ENCODE results near the gene ZNF177. TPM values are rescaled to one million over a fixed set of nuclear protein-coding genes. Genes with fewer than 3 reads are reported as not detected.

Gene ZNF177
- total RNA-seq, 1 donor from 2014 or later: 0.79 TPM

- no peak for FAIRE-seq
Measured at GRCh38 chr19:9324584-9324962, 38.2 kb upstream of the ZNF177 start.

GRCh38 chr19:9329999-9330398, 32.8 kb upstream of the ZNF177 start:
- no peak for FAIRE-seq
- DNase-seq (ENCODE audit: low read depth): no peak
- peaks cover 1% of the 10 kb centered on the region for H3K36me3 ChIP-seq (ENCODE audit: control insufficient read depth, insufficient read depth, low read length)

More at GRCh38 chr19:9324584-9324962, 38.2 kb upstream of the ZNF177 start:
- no peak for DNase-seq (ENCODE audit: low read depth)
- no peak for TF ChIP-seq CTCF (IDR thresholded peaks at IDR 0.05; ENCODE audit: insufficient read depth, low read length, severe bottlenecking)
- H3K36me3 ChIP-seq (ENCODE audit: control insufficient read depth, insufficient read depth, low read length): peaks cover 1% of the 10 kb centered on the region
- peak overlapping the region; percentile 67 for H3K4me3 ChIP-seq (ENCODE audit: low read depth, low read length)
- no peaks in the 10 kb centered on the region for H3K27me3 ChIP-seq (ENCODE audit: control insufficient read depth, insufficient read depth, low read length)

GRCh38 chr19:9342610-9343304, 20.1 kb upstream of the ZNF177 start:
- no peak for TF ChIP-seq CTCF (IDR thresholded peaks at IDR 0.05; ENCODE audit: insufficient read depth, low read length, severe bottlenecking)

More at GRCh38 chr19:9329999-9330398, 32.8 kb upstream of the ZNF177 start:
- TF ChIP-seq CTCF (IDR thresholded peaks at IDR 0.05; ENCODE audit: insufficient read depth, low read length, severe bottlenecking): no peak
- Histone ChIP-seq H3K27me3 (ENCODE audit: control insufficient read depth, insufficient read depth, low read length) (no peaks in the 10 kb centered on the region), H3K4me3 (ENCODE audit: low read depth, low read length) (no peak overlapping the region)

DNA sequence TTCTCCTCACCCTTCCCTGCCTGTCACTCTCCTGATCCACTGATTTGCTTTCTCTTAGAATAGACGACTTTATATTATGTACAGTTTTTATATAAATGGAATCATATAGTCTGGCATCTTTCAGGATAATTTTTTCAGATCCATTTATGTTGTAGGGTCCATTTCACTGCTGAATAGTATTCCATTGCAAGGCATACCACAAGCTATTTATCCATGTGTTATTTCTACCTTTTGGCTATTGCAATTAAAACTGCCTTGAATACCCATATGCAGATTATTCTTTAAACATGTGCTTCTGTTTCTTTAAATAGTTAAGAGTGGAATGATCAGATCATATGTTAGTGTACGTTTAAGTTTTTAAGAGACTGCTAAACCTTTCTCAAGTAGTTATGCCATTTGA, 17.8 kb upstream of the ZNF177 start:
- FAIRE-seq: no peak
- Histone ChIP-seq H3K27me3 (ENCODE audit: control insufficient read depth, insufficient read depth, low read length) (no peaks in the 10 kb centered on the region), H3K36me3 (ENCODE audit: control insufficient read depth, insufficient read depth, low read length) (no peaks in the 10 kb centered on the region), H3K4me3 (ENCODE audit: low read depth, low read length) (no peak overlapping the region)
- no peak for TF ChIP-seq CTCF (IDR thresholded peaks at IDR 0.05; ENCODE audit: insufficient read depth, low read length, severe bottlenecking)
- no peak for DNase-seq (ENCODE audit: low read depth)

More at GRCh38 chr19:9342610-9343304, 20.1 kb upstream of the ZNF177 start:
- FAIRE-seq (peak; percentile 52), DNase-seq (ENCODE audit: low read depth) (no peak)
- H3K36me3 ChIP-seq (ENCODE audit: control insufficient read depth, insufficient read depth, low read length): no peaks in the 10 kb centered on the region
- H3K27me3 ChIP-seq (ENCODE audit: control insufficient read depth, insufficient read depth, low read length): no peaks in the 10 kb centered on the region
- H3K4me3 ChIP-seq (ENCODE audit: low read depth, low read length): no peak overlapping the region

DNA sequence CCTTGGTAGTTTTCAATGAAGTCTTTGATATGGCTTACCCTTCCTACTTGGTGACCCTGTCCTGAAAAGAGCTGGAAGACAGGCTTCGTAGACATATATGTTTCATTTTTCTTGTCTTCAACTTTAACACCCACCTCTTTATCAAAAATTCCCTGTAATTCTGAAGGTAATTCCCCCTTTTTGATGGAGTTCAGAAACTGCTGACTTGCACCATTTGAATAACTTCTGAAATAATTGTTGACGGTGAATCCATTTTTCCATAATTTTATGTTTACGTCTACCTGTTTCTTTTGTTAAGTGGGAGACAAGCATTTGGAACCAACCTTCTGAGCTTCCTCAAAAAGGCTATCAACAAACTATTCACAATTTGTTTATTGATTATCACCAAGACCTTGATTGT, 14.6 kb upstream of the ZNF177 start:
- Histone ChIP-seq H3K4me3 (ENCODE audit: low read depth, low read length) (no peak overlapping the region), H3K27me3 (ENCODE audit: control insufficient read depth, insufficient read depth, low read length) (no peaks in the 10 kb centered on the region), H3K36me3 (ENCODE audit: control insufficient read depth, insufficient read depth, low read length) (no peaks in the 10 kb centered on the region)
- DNase-seq (ENCODE audit: low read depth): no peak
- FAIRE-seq: no peak
- TF ChIP-seq CTCF (IDR thresholded peaks at IDR 0.05; ENCODE audit: insufficient read depth, low read length, severe bottlenecking): no peak

- FAIRE-seq: no peak
- Histone ChIP-seq H3K36me3 (ENCODE audit: control insufficient read depth, insufficient read depth, low read length) (no peaks in the 10 kb centered on the region), H3K4me3 (ENCODE audit: low read depth, low read length) (no peak overlapping the region), H3K27me3 (ENCODE audit: control insufficient read depth, insufficient read depth, low read length) (no peaks in the 10 kb centered on the region)
- no peak for DNase-seq (ENCODE audit: low read depth)
- TF ChIP-seq CTCF (IDR thresholded peaks at IDR 0.05; ENCODE audit: insufficient read depth, low read length, severe bottlenecking): no peak
Measured at GRCh38 chr19:9348671-9349070, 14.1 kb upstream of the ZNF177 start.
